GM18502 (cell line): ENCODE results near the gene MRPL58.
"Not testable (repeated sequence)": the region's sequence is repeated elsewhere in the genome, so short reads cannot be mapped to it uniquely, and the experiment has no call there.

Source experiments
- ATAC-seq: cut with Tn5 transposase; IDR thresholded peaks from one replicate; pipeline ENCODE4 v1.9.1; 2021; ENCODE audit warnings: mild to moderate bottlenecking; ENCODE audit not compliant: unreplicated experiment, poor library complexity

MRPL58 gene

GRCh38 chr17:75012346-75013091, at the start of gene MRPL58:
MRPL58 (plus strand) TSS chr17:75012670; CDS start chr17:75012687, 17 bp downstream.
- ATAC-seq = peak; percentile 93

GRCh38 chr17:74963656-74964055, 48.8 kb upstream of the MRPL58 start:
- no peak for ATAC-seq

GRCh38 chr17:74964246-74964761, 48.2 kb upstream of the MRPL58 start:
- no peak for ATAC-seq

- no peak for ATAC-seq
These were observed 47.4 kb upstream of the MRPL58 start for GRCh38 chr17:74964988-74965622.

DNA sequence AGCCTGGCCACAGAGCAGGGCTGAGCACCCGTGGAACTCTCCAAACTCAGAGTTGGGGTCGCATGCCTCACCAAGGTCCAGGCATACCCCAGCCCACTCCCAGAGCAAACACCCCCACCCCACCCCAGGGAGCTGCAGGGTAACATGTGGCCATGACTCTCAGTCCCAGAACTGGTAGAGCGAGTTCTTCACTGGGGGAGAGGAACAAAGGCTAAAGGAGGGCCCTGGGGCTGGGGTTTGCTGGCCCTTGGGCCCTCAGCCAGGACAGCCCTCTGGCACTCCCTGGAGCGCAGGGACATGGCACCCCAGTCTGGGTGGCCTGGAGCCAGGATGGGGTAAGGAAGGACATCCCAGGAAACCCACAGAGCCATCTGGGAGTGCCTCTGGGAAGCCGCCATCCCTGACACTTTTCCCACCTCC, 44.1 kb upstream of the MRPL58 start:
- ATAC-seq = no peak

DNA sequence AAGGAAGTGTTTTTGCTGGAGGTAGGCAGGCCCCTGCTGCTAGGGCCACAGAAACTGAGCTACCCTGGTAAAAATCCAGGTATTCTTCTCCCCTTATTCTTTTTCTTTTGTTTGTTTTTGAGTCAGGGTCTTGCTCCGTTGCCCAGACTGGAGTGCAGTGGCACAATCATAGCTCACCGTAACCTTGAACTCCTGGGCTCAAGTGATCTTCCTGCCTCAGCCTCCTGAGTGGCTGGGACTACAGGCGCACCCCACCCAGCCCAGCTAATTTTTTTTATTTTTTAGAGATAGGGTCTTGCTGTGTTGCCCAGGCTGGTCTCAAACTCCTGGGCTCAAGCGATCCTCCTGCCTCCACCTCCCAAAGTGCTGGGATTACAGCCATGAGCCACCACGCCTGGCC, 43.0 kb upstream of the MRPL58 start:
- ATAC-seq = not testable (repeated sequence)

- no peak for ATAC-seq
These were observed 42.1 kb upstream of the MRPL58 start for GRCh38 chr17:74970395-74970794.

DNA sequence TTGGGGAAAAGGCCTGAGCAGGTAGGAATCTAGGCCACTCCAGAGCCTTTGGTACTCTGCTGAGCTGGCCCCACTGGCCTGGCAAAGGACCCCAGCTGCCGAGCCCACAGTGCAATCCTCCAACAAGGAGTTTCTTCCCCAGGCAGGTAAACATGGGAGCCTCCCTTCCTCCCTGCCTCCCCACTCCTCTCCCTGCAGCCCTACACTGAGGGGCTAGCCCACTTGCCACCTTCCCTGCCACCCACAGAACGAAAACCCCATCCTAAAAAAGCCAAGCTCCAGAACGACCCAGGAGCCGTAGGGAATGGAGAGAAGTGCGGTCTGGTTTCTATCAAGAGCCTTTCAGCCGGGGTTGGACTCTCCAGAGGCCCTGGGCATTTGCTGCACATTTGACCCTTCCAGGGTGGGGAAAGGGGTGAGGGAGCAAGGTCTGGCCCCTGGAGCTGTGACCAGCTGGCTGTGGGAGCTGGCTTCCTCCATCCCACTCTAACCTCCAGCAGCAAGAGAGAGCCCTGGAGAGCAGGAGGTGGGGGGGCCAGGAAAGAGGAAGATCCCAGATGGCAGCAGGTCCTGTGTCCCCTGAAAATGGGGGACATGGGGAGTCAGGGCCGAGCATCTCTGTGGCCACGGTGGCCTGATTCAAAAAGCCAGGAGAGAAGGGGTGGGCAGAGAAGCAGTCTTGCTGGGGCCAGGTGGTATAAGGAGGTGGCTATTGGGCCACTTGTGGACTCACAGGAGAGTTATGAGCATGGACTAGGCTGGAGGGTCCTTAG, 41.2 kb upstream of the MRPL58 start:
- no peak for ATAC-seq

- ATAC-seq = no peak
These were observed 40.7 kb upstream of the MRPL58 start for GRCh38 chr17:74971842-74972106.

GRCh38 chr17:74972107-74972972, 40.1 kb upstream of the MRPL58 start, which contains the start of gene HID1:
HID1 (minus strand) TSS chr17:74972759; CDS start chr17:74972656, 103 bp downstream.
- ATAC-seq = no peak

DNA sequence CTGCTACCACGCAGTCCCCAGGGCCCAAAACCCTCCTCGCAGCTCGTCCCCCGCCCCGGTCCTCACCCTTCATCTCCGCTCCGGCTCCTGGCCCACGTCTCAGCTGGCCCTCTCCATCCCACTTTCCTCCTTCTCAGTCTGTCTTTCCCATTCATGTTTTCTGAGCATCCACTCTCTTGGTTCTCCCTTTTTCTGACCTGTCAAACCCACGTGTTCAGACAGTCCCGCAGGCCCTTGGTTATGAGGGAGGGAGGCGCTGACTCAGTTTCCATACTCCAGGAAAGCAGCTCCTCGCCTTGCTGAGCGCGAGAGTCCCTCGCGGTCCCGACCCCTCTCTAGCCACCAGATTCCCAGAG, 39.5 kb upstream of the MRPL58 start:
- no peak for ATAC-seq

DNA sequence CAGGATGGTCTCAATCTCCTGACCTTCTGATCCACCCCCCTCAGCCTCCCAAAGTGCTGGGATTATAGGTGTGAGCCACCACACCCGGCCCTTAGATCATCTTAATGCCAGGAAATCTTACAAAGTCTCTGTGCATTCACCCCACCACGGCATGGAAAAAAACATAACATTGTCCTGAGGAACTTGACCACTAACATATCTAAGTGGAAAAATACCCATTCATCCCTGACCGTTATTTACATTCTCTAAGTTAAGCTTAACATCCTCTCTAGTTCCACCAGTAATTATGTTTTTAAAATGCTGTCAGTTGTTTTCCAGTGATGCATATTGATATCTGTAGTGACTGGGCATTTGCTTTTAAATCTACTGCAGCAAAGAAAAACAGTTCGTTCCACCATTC, 36.5 kb upstream of the MRPL58 start:
- ATAC-seq = no peak

DNA sequence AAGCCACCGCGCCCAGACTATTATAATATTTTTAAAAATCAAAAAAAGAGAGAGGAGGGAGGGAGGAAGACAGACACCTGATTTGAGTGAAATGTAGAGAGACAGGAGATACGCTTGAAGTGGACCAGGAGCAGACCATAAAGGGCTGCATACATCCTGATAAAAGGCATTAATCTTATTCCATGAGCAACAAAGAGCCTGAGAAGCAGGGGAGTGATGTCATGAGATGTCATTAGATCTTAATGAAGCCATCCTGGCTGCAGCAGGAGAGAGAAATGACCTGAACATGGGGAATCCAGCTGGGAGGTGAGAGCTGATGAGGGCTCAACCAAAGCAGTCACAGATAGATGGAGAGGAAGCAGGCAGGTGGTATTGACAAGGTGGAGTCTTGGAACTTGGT, 34.7 kb upstream of the MRPL58 start:
- ATAC-seq = no peak

DNA sequence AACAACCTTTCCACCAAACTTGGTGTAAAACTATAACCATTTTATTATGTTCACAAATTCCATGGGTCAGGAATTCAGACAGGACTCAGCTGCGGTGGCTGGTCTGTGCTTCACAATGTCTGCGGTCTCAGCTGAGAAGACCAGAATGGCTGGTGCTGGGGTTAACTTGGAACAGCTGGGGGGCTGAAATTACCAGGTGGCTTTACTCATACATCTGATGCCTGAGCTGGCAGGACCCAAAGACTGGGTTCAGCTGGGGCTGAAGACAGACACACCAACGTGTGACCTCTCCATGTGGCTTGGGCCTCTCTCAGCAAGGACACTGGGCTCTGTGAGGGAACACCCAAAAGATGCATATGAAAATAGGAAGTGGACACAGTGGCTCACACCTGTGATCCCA, 34.2 kb upstream of the MRPL58 start:
- no peak for ATAC-seq

DNA sequence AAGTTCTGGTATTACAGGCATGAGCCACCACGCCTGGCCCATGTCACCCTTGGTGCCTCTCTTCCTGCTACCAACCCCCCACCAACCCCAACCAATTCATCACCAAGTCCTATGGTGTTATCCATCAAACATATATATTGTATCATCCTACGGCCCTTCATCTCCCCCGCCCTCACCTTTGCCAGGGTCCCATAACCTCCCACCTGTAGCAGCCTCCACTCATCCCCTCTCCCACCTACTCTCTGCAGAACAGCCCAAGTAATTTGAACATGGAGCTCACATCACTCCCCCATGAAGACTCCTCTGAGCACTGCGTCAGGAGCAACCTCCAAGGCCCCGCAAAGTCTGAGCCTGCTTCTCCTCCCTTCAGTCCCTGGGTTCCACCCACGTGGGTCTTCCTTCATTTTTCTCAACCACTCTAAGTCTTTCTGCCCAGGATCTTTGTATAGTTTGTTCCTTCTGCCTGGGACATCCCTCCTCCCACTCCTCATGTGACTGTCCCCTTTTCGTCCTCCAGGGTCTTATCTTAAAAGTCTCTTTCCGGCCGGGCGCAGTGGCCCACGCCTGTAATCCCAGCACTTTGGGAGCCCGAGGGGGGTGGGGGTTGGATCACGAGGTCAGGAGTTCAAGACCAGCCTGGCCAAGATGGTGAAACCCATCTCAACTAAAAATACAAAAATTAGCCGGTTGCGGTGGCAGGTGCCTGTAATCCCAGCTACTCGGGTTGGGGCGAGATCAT, 32.9 kb upstream of the MRPL58 start:
- ATAC-seq = no peak

DNA sequence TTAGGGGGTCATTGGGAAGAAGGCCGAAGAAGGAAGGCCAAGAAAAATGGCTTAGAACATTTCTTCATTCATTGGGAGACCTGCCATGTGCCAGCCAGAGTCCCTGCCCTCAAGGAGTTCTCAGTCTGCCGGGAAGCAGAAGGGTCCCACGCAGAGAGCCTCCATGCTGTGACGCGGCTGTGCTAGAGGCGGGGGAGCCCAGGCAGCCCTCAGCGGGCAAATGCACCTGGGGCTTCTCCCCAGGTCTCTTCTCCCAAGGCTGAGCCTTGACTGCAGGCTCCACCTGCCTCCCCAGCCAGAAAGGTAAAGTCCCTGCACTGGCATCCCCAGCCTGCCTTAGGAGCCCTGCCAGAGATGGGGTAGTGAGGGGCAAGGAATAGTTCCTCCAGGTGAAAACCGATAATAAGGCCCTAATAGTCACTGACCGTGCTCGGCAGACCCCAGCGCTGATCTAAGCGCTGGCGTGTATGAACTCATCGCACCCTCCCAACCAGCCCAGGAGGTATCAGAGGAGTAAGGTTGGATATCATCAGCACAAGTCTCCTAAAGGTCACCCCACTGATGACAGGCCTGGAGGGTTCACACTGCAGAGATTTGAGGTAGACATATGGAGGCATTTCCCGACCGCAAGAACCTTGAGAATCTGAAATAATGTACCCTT, 31.0 kb upstream of the MRPL58 start:
- no peak for ATAC-seq

- no peak for ATAC-seq
These were observed 30.3 kb upstream of the MRPL58 start for GRCh38 chr17:74981979-74982662.

DNA sequence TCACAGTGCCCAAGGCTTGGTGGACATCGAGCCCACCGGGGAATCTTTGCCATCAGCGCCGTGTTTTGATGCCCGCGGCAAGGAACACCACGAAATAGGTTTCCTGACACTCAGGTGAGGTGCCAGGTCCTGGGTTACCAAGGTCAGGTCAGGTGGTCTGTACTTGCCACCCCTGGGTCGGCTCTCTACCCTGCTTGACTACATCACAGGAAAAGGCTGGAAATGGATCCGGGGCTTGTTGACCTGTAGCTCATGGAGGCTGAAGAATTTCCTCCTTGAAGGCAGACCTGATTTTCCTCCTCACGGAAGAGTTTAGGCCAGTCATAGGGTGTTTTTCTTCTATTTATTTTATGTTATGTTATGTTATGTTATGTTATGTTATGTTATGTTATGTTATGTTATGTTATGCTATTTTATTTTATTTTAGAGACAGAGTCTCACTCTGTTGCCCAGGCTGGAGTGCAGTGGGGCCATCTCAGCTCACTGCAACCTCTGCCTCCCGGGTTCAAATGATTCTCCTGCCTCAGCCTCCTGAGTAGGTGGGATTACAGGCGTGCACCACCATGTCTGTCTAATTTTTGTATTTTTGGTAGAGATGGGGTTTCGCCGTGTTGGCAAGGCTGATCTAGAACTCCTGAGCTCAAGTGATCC, 29.7 kb upstream of the MRPL58 start:
- ATAC-seq = not testable (repeated sequence)
